NCI-H2081 (cell line): ENCODE data around the gene ZNF827.

Source experiments
- DNase-seq, 2 experiments: peaks; one replicate each; lab custom pipeline; 2025; lab: John Stamatoyannopoulos, UW

Gene ZNF827

DNA sequence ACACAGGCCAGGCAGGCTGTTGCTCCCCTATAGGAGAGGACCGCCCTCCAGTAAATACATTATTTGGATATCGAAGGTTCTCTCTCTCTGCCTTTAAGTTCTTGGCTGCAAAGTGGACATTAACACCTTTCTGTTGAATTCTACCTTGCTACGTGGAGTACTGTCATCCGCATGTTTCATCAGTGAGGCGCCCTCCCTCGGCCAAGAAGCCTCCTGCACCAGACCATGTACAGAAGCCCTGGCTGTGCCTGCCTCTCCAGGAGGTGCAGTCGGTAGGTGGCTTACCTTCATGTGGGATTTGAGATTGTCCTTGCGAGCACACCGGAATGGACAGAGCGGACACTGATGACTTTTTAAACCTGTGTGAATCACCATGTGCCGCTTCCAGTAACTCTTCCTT is 46.7 kb downstream of the ZNF827 start:
- DNase-seq = no peak

DNA sequence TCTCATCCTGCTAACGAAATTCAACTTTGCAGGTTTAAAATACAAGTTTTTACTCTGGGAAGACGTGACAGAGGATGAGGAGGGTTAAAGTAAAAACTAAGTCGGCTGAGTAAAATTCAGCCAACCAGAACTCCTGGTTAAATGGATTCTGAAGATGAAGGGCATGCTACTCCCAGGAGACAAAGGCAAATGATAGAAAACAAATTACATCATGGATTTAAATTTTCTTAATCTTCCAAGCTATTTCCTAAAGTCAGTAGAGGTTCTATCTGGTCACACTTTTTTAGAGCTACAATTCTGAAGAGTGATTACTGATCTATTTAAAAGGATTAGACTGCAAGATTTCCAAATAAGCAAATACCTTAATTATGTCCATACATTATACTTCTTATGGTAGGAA is 47.9 kb downstream of the ZNF827 start:
- no peak for DNase-seq

DNA sequence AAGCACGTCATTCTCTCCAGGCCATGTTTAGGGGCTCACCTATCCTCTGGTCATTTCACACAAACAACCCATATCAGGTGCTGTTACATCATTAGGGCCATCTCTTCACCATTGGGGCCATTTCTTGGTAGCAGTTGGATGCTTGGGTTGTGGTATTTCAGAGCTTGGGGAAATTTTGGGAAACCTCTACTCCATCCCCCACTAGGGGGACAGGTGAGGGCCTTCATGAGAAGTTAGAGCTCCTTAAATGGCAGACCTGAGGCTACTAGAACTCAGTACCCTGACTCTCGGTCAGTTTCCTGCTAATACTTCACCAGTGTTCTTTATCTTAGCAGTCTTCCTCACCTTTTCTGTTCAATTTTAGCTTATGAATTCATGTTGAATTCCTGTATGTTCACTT is 50.2 kb downstream of the ZNF827 start:
- DNase-seq = no peak

- DNase-seq = no peak
Measured at GRCh38 chr4:145887241-145887991, 51.2 kb downstream of the ZNF827 start.

DNA sequence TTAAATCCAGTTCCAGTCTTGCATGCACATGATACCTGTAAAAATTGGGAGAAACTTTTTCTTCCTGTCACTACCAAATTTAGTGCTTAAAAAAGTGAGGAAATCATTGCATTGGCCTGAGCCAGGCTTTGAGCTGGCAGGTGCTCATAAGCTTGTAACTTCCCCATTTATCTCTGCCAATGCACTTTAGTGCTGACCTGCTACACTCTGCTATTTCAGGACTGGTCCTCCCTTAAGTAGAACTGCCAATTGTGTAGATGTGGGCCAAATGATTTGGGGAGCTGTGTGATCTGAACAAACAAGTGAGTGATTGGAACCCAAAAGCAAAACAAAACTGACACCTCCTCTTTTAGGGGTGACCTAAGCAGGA is 51.8 kb downstream of the ZNF827 start:
- no peak for DNase-seq

DNA sequence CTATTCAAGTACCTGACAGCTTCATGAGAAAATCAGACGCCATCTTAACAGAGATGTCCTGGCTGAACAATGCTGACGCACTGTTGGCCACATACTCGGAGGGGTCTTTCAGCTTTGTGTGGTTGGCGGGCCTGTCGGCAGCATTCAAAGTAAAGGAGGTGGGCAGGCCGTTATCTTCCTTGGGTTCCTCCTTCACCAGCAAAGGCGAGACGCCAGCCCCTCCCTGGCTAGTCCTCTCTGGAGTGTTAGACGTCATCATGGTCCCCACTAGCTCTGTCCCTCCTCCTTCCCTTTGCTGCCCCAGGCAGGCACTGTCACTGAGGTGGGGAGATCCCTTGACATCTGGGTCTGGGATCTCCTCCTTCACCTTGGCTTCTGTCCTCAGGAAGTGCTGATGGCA is 53.0 kb downstream of the ZNF827 start:
- no peak for DNase-seq

DNA sequence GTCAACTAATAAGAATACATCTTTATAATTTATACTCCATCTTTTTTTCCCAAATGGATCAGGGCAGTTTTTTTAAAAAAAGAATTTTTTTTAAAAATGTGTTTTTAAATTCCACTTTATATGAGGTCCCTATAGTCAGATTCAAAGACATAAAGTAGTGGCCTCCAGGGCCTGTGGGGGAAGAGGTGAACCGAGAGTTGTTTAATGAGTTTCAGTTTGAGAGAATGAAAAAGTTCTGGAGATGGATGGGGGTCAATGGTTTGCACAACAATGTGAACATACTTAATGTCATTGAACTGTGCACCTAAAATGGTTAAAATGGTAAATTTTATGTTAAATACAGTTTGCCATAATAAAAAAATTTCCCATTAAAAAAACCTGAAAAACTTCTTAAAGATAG is 53.8 kb downstream of the ZNF827 start:
- DNase-seq = no peak

DNA sequence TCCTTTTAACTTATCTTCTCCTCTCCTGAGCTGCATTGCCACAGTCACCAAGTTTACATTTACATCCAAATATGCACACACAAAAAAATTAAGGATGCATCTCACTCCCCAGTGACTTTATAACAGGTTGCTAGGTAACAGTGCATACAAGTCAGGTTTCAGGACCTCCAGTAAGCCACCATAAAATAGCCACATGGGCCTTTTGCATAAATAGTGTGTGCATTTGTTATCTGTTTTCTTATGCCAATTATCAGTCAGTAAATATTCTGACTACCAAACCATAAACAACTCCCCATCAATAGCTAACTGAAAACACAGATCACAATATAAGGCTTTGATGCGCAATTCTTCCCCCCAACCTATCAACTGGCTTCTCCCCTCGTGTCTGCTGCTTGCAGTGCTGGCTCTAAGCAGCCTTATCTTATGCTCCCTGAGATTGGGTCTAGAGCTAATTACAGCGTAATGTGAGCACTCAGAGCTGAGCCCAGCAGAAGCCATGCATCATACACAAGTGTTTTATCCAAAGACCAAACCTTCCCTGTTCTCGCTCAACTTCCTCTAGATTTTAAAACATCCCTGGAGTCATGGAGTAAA is 55.4 kb downstream of the ZNF827 start:
- no peak for DNase-seq

- peak in 1 of 2 experiments; percentile 19 for DNase-seq
Measured at GRCh38 chr4:145882604-145883003, 56.0 kb downstream of the ZNF827 start.

DNA sequence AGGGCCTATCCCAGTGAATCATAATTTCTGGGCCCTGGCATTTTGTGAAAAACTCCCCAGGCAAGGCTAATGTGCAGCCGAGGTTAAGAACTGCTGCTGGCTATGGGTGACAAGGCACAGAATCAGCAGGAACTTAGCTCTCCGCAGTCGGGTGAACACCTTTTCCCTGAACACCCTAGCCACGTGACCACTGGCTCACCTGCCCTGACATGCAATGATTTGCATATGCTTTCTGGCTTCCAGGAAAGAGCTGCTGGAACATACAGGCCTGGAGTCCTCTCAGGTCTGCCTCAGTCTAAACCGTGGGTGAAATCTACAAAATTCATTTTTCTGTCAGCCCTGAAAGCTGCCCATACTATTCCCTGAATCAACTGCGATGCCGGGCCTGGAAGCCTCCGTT is 56.6 kb downstream of the ZNF827 start:
- DNase-seq = peak; percentile 60 to 83

GRCh38 chr4:145881576-145881975 is 57.0 kb downstream of the ZNF827 start:
- DNase-seq = no peak

GRCh38 chr4:145880355-145880960 is 58.2 kb downstream of the ZNF827 start:
- no peak for DNase-seq

- no peak for DNase-seq
Measured at GRCh38 chr4:145879598-145879997, 59.0 kb downstream of the ZNF827 start.

DNA sequence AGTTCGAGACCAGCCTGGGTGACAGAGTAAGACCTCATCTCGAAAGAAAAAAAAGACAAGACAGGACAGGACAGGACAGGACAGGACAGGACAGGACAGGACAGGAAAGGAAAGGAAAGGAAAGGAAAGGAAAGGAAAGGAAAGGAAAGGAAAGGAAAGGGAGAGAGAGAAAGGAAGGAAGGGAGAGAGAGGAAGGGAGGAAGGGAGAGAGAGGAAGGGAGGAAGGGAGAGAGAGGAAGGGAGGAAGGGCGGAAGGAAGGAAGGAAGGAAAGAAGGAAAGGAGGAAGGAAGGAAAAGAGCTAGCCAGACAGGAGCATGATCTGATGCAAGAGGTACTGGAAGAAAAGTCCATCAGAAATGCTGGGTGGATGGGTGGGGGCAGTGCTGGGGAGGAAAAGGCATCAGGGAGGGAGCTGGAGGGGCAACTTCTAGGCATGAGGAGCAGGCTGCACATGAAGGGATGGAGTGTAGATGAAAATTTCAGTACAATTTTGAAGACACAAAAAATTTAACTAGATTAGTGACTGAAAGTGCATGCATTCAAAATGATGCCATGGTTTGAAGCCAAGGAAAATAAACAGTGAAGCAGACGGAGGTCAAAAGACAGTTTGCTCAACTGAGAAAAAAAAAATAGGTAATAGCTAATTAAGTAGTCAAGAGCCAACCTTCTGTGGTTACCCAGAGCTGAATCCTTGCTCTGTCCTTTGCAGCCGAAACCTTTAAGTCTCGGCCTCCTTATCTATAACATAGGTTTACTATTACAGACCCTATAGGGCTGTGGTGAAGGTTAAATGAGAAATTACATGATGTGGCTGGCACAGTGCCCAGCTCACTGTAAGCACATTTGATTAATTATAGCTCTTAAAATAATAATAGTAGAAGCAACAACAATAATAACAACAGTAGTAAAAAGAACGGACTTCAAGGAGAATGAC is 59.9 kb downstream of the ZNF827 start:
- no peak for DNase-seq

DNA sequence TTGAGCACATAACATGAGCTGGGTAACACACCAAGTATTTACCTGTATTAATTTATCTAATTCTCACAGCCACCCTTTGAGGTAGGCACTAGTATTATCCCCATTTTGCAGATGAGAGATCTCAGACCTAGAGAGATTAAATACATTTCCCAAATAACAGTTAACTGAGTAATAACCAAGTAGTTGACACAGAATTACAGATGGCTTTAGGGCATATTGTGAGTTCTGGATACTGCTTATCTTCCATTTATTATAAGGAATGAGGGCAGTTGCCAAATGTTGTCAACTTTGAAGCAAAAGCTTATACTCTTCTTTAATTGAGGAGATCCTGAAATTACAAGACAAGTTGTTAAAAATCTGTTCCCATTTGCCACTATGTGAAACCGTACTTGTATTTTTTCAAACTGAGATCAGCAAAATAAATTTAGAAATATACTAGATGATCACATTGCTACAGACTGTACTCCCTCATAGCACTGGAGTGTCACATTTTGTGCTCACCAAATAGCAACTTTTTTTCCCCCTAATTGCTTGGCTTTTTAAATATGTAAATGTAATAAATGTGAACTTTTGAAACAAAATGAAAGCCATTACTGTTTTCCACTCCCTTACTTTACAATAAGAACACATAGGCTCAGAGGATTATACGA is 62.0 kb downstream of the ZNF827 start:
- no peak for DNase-seq

DNA sequence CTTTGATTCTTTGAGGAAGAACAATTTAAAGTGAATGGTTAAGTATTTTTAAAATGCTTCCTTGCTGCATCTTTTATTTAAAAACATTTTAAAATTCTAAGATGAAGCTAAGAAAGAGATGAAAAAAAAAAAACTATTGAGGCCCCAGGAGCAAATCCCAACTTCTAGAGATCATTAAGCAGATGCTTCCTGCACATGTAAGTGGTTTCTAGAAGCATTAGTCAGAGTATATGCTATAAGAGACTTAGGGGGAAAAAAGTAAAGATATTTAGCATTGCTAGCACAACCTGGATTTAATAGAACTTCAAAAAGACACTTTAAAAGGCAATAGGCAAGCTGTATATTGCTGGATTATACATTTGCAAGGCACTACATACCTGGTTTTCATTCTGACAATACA is 64.7 kb downstream of the ZNF827 start:
- no peak for DNase-seq

DNA sequence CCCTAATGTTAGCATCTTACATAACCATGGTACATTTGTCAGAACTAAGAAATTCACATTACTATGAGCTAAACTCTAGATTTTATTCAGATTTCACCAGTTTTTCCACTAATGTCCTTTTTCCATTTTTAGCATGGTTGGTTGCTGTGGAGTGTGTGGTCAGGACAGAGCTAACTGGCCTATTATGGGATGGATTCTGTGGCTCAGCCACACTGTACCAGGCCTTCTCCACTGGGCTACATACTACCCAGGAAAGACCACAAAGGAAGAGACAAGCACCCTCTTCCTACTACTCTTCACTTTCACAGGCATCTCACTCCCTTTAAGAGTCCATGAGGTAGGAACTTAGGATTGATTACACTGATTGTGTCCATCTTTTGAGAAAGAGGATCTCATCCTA is 67.4 kb downstream of the ZNF827 start:
- no peak for DNase-seq

DNA sequence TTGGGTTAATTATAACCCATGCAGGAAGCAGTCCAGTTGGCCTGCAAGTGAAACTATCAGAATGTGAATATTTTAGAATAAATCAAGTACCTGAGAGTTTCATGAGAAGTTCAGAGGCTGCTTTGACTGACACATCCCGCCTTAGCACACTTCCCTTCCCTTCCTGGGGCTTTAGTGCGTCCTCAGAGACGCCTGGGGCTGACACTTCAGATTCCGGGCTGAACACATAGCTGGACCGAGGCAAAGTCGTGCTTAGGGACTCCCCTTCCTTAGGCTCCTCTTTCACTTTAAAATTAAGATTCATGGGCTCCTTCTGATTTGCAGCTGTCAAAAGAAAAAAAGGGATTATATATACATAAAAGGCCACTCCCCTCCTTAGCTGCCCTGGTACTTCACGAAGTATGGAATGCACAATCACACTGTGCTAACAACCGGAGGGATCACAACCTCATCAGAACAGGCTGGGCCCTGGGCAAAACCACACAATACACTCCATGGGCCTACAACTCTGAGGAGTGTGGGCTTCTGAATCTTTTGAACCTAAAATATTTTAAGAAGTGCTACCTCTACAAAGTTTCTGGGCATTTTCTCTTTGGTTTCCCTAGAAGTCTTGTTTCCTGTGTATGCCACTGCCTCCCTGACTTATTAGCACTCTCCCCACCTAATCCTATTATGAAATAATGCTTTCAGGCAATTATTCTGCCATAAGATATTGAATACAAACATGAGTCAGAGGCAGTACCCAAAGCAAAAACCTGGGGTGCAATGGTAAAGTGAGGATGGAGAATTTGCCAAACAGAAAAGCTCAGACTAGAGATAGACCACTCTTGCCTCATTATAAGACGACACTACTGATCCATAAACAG is 68.2 kb downstream of the ZNF827 start:
- no peak for DNase-seq

DNA sequence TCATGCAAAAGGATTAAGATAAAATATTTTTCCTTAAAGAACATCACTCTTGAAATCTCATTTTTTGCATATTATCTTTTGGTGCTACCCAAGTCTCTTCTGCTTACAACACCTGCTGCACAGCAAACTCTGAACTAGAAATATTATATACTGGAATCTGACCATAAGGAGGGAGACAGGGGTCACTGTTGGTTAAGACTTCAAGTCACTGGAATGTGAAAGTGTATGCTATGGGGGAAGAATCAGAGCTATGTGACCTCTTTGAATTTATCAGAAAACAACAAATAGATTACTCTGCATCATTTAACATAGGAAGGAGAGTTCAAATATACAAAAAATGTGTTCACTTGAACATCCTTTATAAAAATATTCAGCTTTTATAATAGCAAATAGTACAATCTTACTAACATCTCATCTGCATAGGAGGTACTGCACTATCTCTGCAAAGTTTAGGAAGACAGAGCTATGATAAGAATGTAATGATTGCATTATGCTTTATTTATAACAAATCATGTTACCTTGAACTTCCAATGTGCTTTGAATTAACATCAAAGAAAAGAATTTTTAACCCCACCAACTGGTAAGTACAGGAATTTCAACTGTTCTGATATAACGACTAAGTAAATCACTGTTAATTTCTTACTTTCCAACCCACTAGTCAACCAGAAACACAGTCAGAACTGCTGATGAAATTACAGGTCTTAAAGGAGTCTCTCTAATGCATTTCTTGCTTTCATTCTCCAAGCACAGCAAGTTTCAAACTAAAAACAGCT is 69.8 kb downstream of the ZNF827 start:
- no peak for DNase-seq

GRCh38 chr4:145867406-145867805 is 71.2 kb downstream of the ZNF827 start:
- no peak for DNase-seq
